Astrocyte (in vitro differentiated cells and primary cell): Measurements from ENCODE around the gene VAC14. TPM values are rescaled to one million over a fixed set of nuclear protein-coding genes. Genes with fewer than 3 reads are reported as not detected.

Source experiments
- DNase-seq: peaks from one replicate; pipeline ENCODE4 v3.0.0-alpha.2; 2010; ENCODE audit warnings: low read depth
- FAIRE-seq: peaks from 2 replicates; lab custom pipeline; 2011; peaks lifted over from hg19 to GRCh38; lab: Jason Lieb, UNC
- H2AFZ ChIP-seq: 2 replicates; pipeline ENCODE4 v1.6.0; 2012; ENCODE audit warnings: low read depth, low read length, inconsistent platforms
- H3K27ac ChIP-seq: 2 replicates; pipeline ENCODE4 v1.5.1; 2011; ENCODE audit warnings: low read depth, low read length, inconsistent platforms
- H3K27me3 ChIP-seq: 2 replicates; pipeline ENCODE4 v1.6.0; 2011; ENCODE audit warnings: low read length, inconsistent platforms; ENCODE audit not compliant: insufficient read depth
- H3K36me3 ChIP-seq: 2 replicates; pipeline ENCODE4 v1.5.1; 2011; ENCODE audit warnings: low read length, inconsistent platforms; ENCODE audit not compliant: insufficient read depth
- H3K4me1 ChIP-seq: 2 replicates; pipeline ENCODE4 v1.5.1; 2011; ENCODE audit warnings: low read length, inconsistent platforms; ENCODE audit not compliant: insufficient read depth
- H3K4me2 ChIP-seq: 2 replicates; pipeline ENCODE4 v1.6.0; 2012; ENCODE audit warnings: low read length, inconsistent platforms
- H3K4me3 ChIP-seq: 2 replicates; pipeline ENCODE4 v1.5.1; 2011; ENCODE audit warnings: low read depth, mild to moderate bottlenecking, low read length, inconsistent platforms; ENCODE audit not compliant: insufficient read depth
- H3K79me2 ChIP-seq: 2 replicates; pipeline ENCODE4 v1.6.0; 2012; ENCODE audit warnings: mild to moderate bottlenecking, low read length, inconsistent platforms; ENCODE audit not compliant: insufficient read depth
- H3K9ac ChIP-seq: 2 replicates; pipeline ENCODE4 v1.6.0; 2012; ENCODE audit warnings: mild to moderate bottlenecking, low read length, inconsistent platforms
- H3K9me3 ChIP-seq: 2 replicates; pipeline ENCODE4 v1.5.1; 2012; ENCODE audit warnings: low read depth, mild to moderate bottlenecking, low read length, inconsistent platforms; ENCODE audit not compliant: insufficient read depth
- H4K20me1 ChIP-seq: 2 replicates; pipeline ENCODE4 v1.6.0; 2012; ENCODE audit warnings: low read length, inconsistent platforms; ENCODE audit not compliant: insufficient read depth
- H3K27ac Mint-ChIP-seq: one replicate; pipeline ENCODE4 v1.8.0; 2021; ENCODE audit warnings: mild to moderate bottlenecking, mixed read lengths; ENCODE audit not compliant: unreplicated experiment
- H3K27me3 Mint-ChIP-seq: one replicate; pipeline ENCODE4 v1.8.0; 2021; ENCODE audit warnings: low read depth, mixed read lengths; ENCODE audit not compliant: unreplicated experiment
- H3K36me3 Mint-ChIP-seq: one replicate; pipeline ENCODE4 v1.8.0; 2021; ENCODE audit warnings: low read depth, mixed read lengths; ENCODE audit not compliant: unreplicated experiment
- H3K4me1 Mint-ChIP-seq: one replicate; pipeline ENCODE4 v1.8.0; 2021; ENCODE audit warnings: low read depth, mixed read lengths; ENCODE audit not compliant: unreplicated experiment
- H3K4me3 Mint-ChIP-seq: one replicate; pipeline ENCODE4 v1.8.0; 2021; ENCODE audit warnings: mild to moderate bottlenecking, moderate library complexity, mixed read lengths; ENCODE audit not compliant: unreplicated experiment
- H3K9me3 Mint-ChIP-seq: one replicate; pipeline ENCODE4 v1.8.0; 2021; ENCODE audit warnings: mild to moderate bottlenecking, mixed read lengths; ENCODE audit not compliant: unreplicated experiment
- CTCF ChIP-seq: IDR thresholded peaks from 2 replicates; pipeline ENCODE4 v1.5.1; 2011; ENCODE audit warnings: low read depth, mild to moderate bottlenecking, inconsistent platforms, low read length, moderate library complexity; ENCODE audit not compliant: insufficient read depth
- EZH2 ChIP-seq: IDR thresholded peaks from 2 replicates; pipeline ENCODE4 v1.6.1; 2012; ENCODE audit warnings: mild to moderate bottlenecking, low read length, inconsistent platforms; ENCODE audit not compliant: insufficient read depth
- total RNA-seq: library from RNA; stranded (reverse); gene quantifications from 2 replicates; pipeline ENCODE4 v1.2.1, GENCODE V29; 2021

Gene VAC14
- total RNA-seq, 1 donor from 2014 or later = 27.8 TPM

DNA sequence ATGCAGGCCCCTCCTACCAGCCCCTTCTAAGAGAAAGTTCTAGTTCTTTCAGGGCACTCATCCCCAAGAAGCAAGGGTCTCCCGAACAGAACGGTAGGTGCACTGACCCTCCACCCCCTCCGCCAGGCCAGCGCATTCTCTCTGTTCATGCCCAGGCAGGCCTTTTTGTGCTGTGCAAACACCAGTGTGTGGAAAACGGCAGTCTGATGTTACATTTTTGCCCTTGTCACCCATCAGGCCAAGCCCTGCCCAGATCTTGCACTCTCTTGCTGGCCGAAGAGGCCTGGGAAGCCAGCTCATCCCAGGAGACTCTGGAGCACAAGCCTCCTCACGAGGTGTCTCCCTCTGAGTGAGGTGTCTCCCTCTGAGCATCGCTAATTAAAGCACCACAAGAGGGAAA lies 99.0 kb downstream of the VAC14 start:
- Histone ChIP-seq H4K20me1 (no peaks in the 10 kb centered on the region), H2AFZ (no peak overlapping the region), H3K9ac (no peak overlapping the region), H3K4me1 (peaks cover 50% of the 10 kb centered on the region), H3K4me2 (no peak overlapping the region), H3K27ac (no peak overlapping the region), H3K9me3 (no peaks in the 10 kb centered on the region), H3K79me2 (no peaks in the 10 kb centered on the region), H3K4me3 (no peak overlapping the region), H3K27me3 (no peaks in the 10 kb centered on the region), H3K36me3 (no peaks in the 10 kb centered on the region)
- DNase-seq (no peak), FAIRE-seq (no peak)
- H3K9me3 Mint-ChIP-seq = peaks cover 5% of the 10 kb centered on the region
- peaks cover 8% of the 10 kb centered on the region for H3K36me3 Mint-ChIP-seq
- H3K4me3 Mint-ChIP-seq = no peak overlapping the region
- H3K4me1 Mint-ChIP-seq = peaks cover 27% of the 10 kb centered on the region
- no peaks in the 10 kb centered on the region for H3K27me3 Mint-ChIP-seq
- no peak for TF ChIP-seq CTCF
- no peak for TF ChIP-seq EZH2
- H3K27ac Mint-ChIP-seq = no peak overlapping the region

GRCh38 chr16:70701596-70701995 lies 99.4 kb downstream of the VAC14 start:
- Histone ChIP-seq H3K9me3 (no peaks in the 10 kb centered on the region), H3K9ac (no peak overlapping the region), H3K27me3 (no peaks in the 10 kb centered on the region), H3K27ac (no peak overlapping the region), H3K36me3 (no peaks in the 10 kb centered on the region), H3K79me2 (no peaks in the 10 kb centered on the region), H2AFZ (no peak overlapping the region), H4K20me1 (no peaks in the 10 kb centered on the region), H3K4me1 (peaks cover 46% of the 10 kb centered on the region), H3K4me3 (no peak overlapping the region), H3K4me2 (no peak overlapping the region)
- TF ChIP-seq CTCF (no peak), EZH2 (no peak)
- DNase-seq (no peak), FAIRE-seq (no peak)
- H3K9me3 Mint-ChIP-seq = peaks cover 5% of the 10 kb centered on the region
- peak overlapping the region; percentile 75 for H3K27ac Mint-ChIP-seq
- no peaks in the 10 kb centered on the region for H3K27me3 Mint-ChIP-seq
- peaks cover 28% of the 10 kb centered on the region for H3K4me1 Mint-ChIP-seq
- H3K4me3 Mint-ChIP-seq = no peak overlapping the region
- peaks cover 8% of the 10 kb centered on the region for H3K36me3 Mint-ChIP-seq

- Histone ChIP-seq H3K4me3 (no peak overlapping the region), H3K27me3 (no peaks in the 10 kb centered on the region), H2AFZ (no peak overlapping the region), H3K9ac (peak overlapping the region; percentile 14), H4K20me1 (no peaks in the 10 kb centered on the region), H3K27ac (no peak overlapping the region), H3K36me3 (no peaks in the 10 kb centered on the region), H3K4me2 (no peak overlapping the region), H3K9me3 (no peaks in the 10 kb centered on the region), H3K4me1 (peaks cover 44% of the 10 kb centered on the region), H3K79me2 (no peaks in the 10 kb centered on the region)
- H3K36me3 Mint-ChIP-seq = peaks cover 8% of the 10 kb centered on the region
- no peak overlapping the region for H3K27ac Mint-ChIP-seq
- H3K4me1 Mint-ChIP-seq = peaks cover 28% of the 10 kb centered on the region
- peaks cover 5% of the 10 kb centered on the region for H3K9me3 Mint-ChIP-seq
- no peak for TF ChIP-seq CTCF
- no peak for TF ChIP-seq EZH2
- H3K27me3 Mint-ChIP-seq = no peaks in the 10 kb centered on the region
- DNase-seq = no peak
- peak overlapping the region; percentile 69 for H3K4me3 Mint-ChIP-seq
- FAIRE-seq = no peak
Measured at GRCh38 chr16:70701036-70701435, 99.9 kb downstream of the VAC14 start.
